ENCODE measurements around the gene KRTAP4-16. TPM values are rescaled to one million over a fixed set of nuclear protein-coding genes. Genes with fewer than 3 reads are reported as not detected.

The KRTAP4-16 gene
- total and polyA plus RNA-seq, 2 of the 8 experiments (the other 6 are each of a cell fraction or from before 2014, with no cell fraction given) = not detected

GRCh38 chr17:41073676-41074075 is 28.3 kb downstream of the KRTAP4-16 start:
- ChIA-PET CTCF (ENCODE audit: partially characterized antibody) (interaction anchor here (1.5 kb wide), 1 partner anchor 164 kb away, joined by 4 read pairs; no protein-coding TSS in a partner anchor), POLR2A (ENCODE audit: partially characterized antibody) (no interaction called here)
- Histone ChIP-seq H3K4ac (replicated peaks; ENCODE audit: insufficient read length, low read depth, low read length) (no peak overlapping the region), H4K8ac (ENCODE audit: extremely low read depth, insufficient read depth, low read length) (no peak overlapping the region), H2BK5ac (ENCODE audit: low read depth, low read length) (no peak overlapping the region), H3K4me1 (replicated peaks in 1 of 4; ENCODE audit: control insufficient read depth in 3 of 4, insufficient read depth in 4 of 4, low read length in 3 of 4) (no peaks in the 10 kb centered on the region), H3K23me2 (ENCODE audit: low read depth, low read length) (no peaks in the 10 kb centered on the region), H4K20me1 (replicated peaks in 1 of 2; ENCODE audit: control insufficient read depth in 1 of 2, insufficient read depth in 2 of 2, low read length in 2 of 2) (no peaks in the 10 kb centered on the region), H2BK120ac (replicated peaks; ENCODE audit: low read depth, low read length) (no peak overlapping the region), H3K56ac (replicated peaks; ENCODE audit: insufficient read length, low read depth, low read length) (no peak overlapping the region), H4K91ac (replicated peaks; ENCODE audit: insufficient read length, low read length) (no peak overlapping the region), H3K18ac (ENCODE audit: extremely low read depth, low read length) (no peak overlapping the region), H3K27ac (ENCODE audit: low read depth, low read length) (no peak overlapping the region), H3K4me2 (ENCODE audit: insufficient read depth in 1 of 2, low read depth in 2 of 2, low read length in 2 of 2) (no peak overlapping the region), H2AFZ (ENCODE audit: low read length) (no peak overlapping the region), H3K27me3 (replicated peaks in 1 of 4; ENCODE audit: control insufficient read depth in 3 of 4, extremely low read depth in 1 of 4, insufficient read depth in 3 of 4, low read length in 3 of 4) (no peaks in the 10 kb centered on the region), H3K14ac (ENCODE audit: insufficient read length) (no peak overlapping the region), H2BK15ac (ENCODE audit: low read length) (no peak overlapping the region), H3K9ac (replicated peaks in 1 of 4; ENCODE audit: extremely low read depth in 1 of 4, low read depth in 3 of 4, low read length in 3 of 4) (no peak overlapping the region), H3K9me3 (ENCODE audit: insufficient read depth in 2 of 2, low read depth in 1 of 2, low read length in 1 of 2) (no peaks in the 10 kb centered on the region), H3K79me1 (ENCODE audit: low read depth, low read length) (no peaks in the 10 kb centered on the region), H2AK5ac (ENCODE audit: low read depth, low read length) (no peak overlapping the region), H4K5ac (ENCODE audit: insufficient read length, low read depth, low read length) (no peak overlapping the region), H3K4me3 (ENCODE audit: extremely low read depth in 1 of 4, insufficient read depth in 2 of 4, low read depth in 3 of 4, low read length in 4 of 4) (no peak overlapping the region), H2BK20ac (ENCODE audit: low read length) (no peak overlapping the region), H3K36me3 (ENCODE audit: control insufficient read depth in 2 of 4, insufficient read depth in 4 of 4, low read length in 3 of 4) (no peaks in the 10 kb centered on the region), H3K79me2 (ENCODE audit: control insufficient read depth in 1 of 2, insufficient read depth in 2 of 2, low read length in 2 of 2) (no peaks in the 10 kb centered on the region), H3K23ac (ENCODE audit: insufficient read length) (no peak overlapping the region), H2BK12ac (ENCODE audit: low read depth, low read length) (no peak overlapping the region)
- DNase-seq (ENCODE audit: low read depth in 1 of 2, low spot score in 2 of 2) (no peak), FAIRE-seq (no peak)
- no peak for TF ChIP-seq HDAC6 (IDR thresholded peaks at IDR 0.05; ENCODE audit: low read depth, low read length)
- no peak for TF ChIP-seq SUZ12 (IDR thresholded peaks at IDR 0.05; ENCODE audit: low read length)
- no peak for TF ChIP-seq BRCA1 (IDR thresholded peaks at IDR 0.05; ENCODE audit: low read depth, low read length)
- WGBS, 2 experiments (ENCODE audit: extremely low coverage in 1 of 2, insufficient coverage in 1 of 2, insufficient read length in 1 of 2, insufficient replicate concordance in 2 of 2, low coverage in 1 of 2, low lambda C conversion rate in 2 of 2, missing lambda C conversion rate in 1 of 2) = 90% methylated on average over 2 of the region's 2 CpGs; no CpG with 5 or more reads in 1 of the 2 experiments
